LNCAP (cell line): ENCODE measurements around the gene NUP107.

Experiments used
- CTCF ChIP-seq: fragments of 450-650 bp; IDR thresholded peaks from 2 replicates; pipeline ENCODE4 v1.5.1; 2017; ENCODE audit warnings: mild to moderate bottlenecking

NUP107 gene

GRCh38 chr12:68745376-68745903 lies 58.7 kb downstream of the NUP107 start:
- no peak for TF ChIP-seq CTCF

- no peak for TF ChIP-seq CTCF
Measured at GRCh38 chr12:68745904-68746571, 59.3 kb downstream of the NUP107 start, which contains the start of gene SLC35E3. TSS of gene SLC35E3 (plus strand) at chr12:68746176. CDS start at chr12:68746378, 202 bp downstream.

- TF ChIP-seq CTCF, result no peak
Measured at GRCh38 chr12:68746572-68747180, 59.9 kb downstream of the NUP107 start.

- TF ChIP-seq CTCF, result no peak
Measured at GRCh38 chr12:68749443-68749842, 62.7 kb downstream of the NUP107 start.

GRCh38 chr12:68749861-68750260 lies 63.1 kb downstream of the NUP107 start:
- TF ChIP-seq CTCF, result no peak

- TF ChIP-seq CTCF, result no peak
Measured at GRCh38 chr12:68750506-68750905, 63.7 kb downstream of the NUP107 start.

- no peak for TF ChIP-seq CTCF
Measured at GRCh38 chr12:68755536-68756243, 68.9 kb downstream of the NUP107 start.
